B cell (primary cell): ENCODE measurements around the gene MYO1E. TPM values are rescaled to one million over a fixed set of nuclear protein-coding genes. Genes with fewer than 3 reads are reported as not detected.

ENCODE experiments used
- ATAC-seq: fragments of 200-7000 bp; cut with Tn5 transposase; one replicate; pipeline ENCODE4 v1.10.0; 2021; ENCODE audit warnings: low read depth, mild to moderate bottlenecking, moderate number of reproducible peaks, moderate library complexity
- CTCF ChIA-PET: fragments of 350-600 bp; sonication (Branson Sonifier 250); formaldehyde crosslinking; loops from one replicate; lab custom pipeline; 2021; ENCODE audit warnings: antibody characterized with exemption, inconsistent platforms; lab: Charles Lee
- POLR2A ChIA-PET: fragments of 350-600 bp; sonication (Branson Sonifier 250); formaldehyde crosslinking; loops from one replicate; lab custom pipeline; 2021; ENCODE audit warnings: antibody characterized with exemption; lab: Charles Lee
- DNase-seq: peaks from one replicate; pipeline ENCODE4 v3.0.0; 2013
- H2AFZ ChIP-seq: 2 replicates; pipeline ENCODE4 v1.6.1; 2012; ENCODE audit warnings: mild to moderate bottlenecking, low read depth, low read length; ENCODE audit not compliant: insufficient read depth, poor library complexity, severe bottlenecking
- H3K27ac ChIP-seq, 2 donors: 1 replicate in 1 of 2; 2 replicates in 1 of 2; pipeline ENCODE4 v1.5.1; 2012 to 2013; ENCODE audit warnings: low read length in 2 of 2, mild to moderate bottlenecking in 2 of 2, moderate library complexity in 1 of 2
- H3K27me3 ChIP-seq, 4 experiments: fragments of 200-600 bp in 1 of 4; sonication (generic) in 1 of 4; replicated peaks in 1 of 4; 1 replicate in 2 of 4; 2 replicates in 2 of 4; pipeline versions ENCODE4 v1.6.1 to v1.7.0; 2013 to 2016; ENCODE audit warnings: low read length in 3 of 4, mild to moderate bottlenecking in 2 of 4, mixed read lengths in 1 of 4, moderate library complexity in 1 of 4; ENCODE audit not compliant: insufficient read depth in 4 of 4, control insufficient read depth in 3 of 4; ENCODE audit errors: control extremely low read depth in 1 of 4
- H3K36me3 ChIP-seq, 2 experiments: replicated peaks in 1 of 2; 1 replicate in 1 of 2; 2 replicates in 1 of 2; pipeline versions ENCODE4 v1.6.1 to v1.7.1; 2013; ENCODE audit warnings: low read length in 1 of 2; ENCODE audit not compliant: insufficient read depth in 2 of 2, control insufficient read depth in 1 of 2; ENCODE audit errors: control extremely low read depth in 1 of 2, extremely low read depth in 1 of 2
- H3K4me1 ChIP-seq, 2 donors: fragments of 200-600 bp in 1 of 2; sonication (generic) in 1 of 2; 1 replicate in 1 of 2; 2 replicates in 1 of 2; pipeline versions ENCODE4 v1.5.1 to v1.6.1; 2013 to 2017; ENCODE audit warnings: low read length in 2 of 2; ENCODE audit not compliant: control insufficient read depth in 2 of 2, insufficient read depth in 2 of 2
- H3K4me2 ChIP-seq: replicated peaks from 2 replicates; pipeline ENCODE3; 2012; ENCODE audit warnings: mild to moderate bottlenecking, low read depth, low read length; ENCODE audit not compliant: poor library complexity, severe bottlenecking
- H3K4me3 ChIP-seq, 5 experiments: fragments of 200-600 bp in 1 of 5; sonication (generic) in 1 of 5; 1 replicate in 3 of 5; 2 replicates in 2 of 5; pipeline versions ENCODE4 v1.5.1 to v1.7.0; 2011 to 2016; ENCODE audit warnings: low read length in 4 of 5, mild to moderate bottlenecking in 4 of 5, low read depth in 2 of 5, control low read depth in 1 of 5, moderate library complexity in 1 of 5; ENCODE audit not compliant: insufficient read depth in 1 of 5; ENCODE audit errors: control extremely low read depth in 1 of 5, extremely low read depth in 1 of 5
- H3K79me2 ChIP-seq: fragments of 200-600 bp; sonication (generic); one replicate; pipeline ENCODE4 v1.6.0; 2016; ENCODE audit warnings: low read length; ENCODE audit not compliant: control insufficient read depth, insufficient read depth
- H3K9ac ChIP-seq: fragments of 200-600 bp; sonication (generic); 2 replicates; pipeline ENCODE4 v1.6.1; 2017; ENCODE audit warnings: mild to moderate bottlenecking, low read length, moderate library complexity
- H3K9me3 ChIP-seq, 3 donors: one replicate each; pipeline versions ENCODE4 v1.6.1 to v1.7.1; 2013; ENCODE audit warnings: low read length in 2 of 3; ENCODE audit not compliant: control insufficient read depth in 2 of 3, insufficient read depth in 1 of 3; ENCODE audit errors: control extremely low read depth in 1 of 3
- H4K20me1 ChIP-seq: 2 replicates; pipeline ENCODE4 v1.6.0; 2012; ENCODE audit warnings: mild to moderate bottlenecking, low read length; ENCODE audit not compliant: insufficient read depth, control insufficient read depth, poor library complexity, severe bottlenecking
- H3K27ac Mint-ChIP-seq: one replicate; pipeline ENCODE4 v1.8.0; 2021; ENCODE audit warnings: mixed read lengths
- H3K27me3 Mint-ChIP-seq: one replicate; pipeline ENCODE4 v1.8.0; 2021; ENCODE audit warnings: mixed read lengths
- H3K4me1 Mint-ChIP-seq: one replicate; pipeline ENCODE4 v1.8.0; 2021; ENCODE audit warnings: mixed read lengths
- H3K4me3 Mint-ChIP-seq: one replicate; pipeline ENCODE4 v1.8.0; 2021; ENCODE audit warnings: mixed read lengths
- H3K9me3 Mint-ChIP-seq: one replicate; pipeline ENCODE4 v1.8.0; 2022; ENCODE audit warnings: mixed read lengths; ENCODE audit not compliant: insufficient read depth
- CTCF ChIP-seq: fragments of 200-600 bp; IDR thresholded peaks from one replicate; pipeline ENCODE4 v1.8.0; 2022; ENCODE audit warnings: antibody characterized with exemption, mild to moderate bottlenecking
- EZH2 ChIP-seq: IDR thresholded peaks from 2 replicates; pipeline ENCODE4 v1.6.1; 2012; ENCODE audit warnings: borderline replicate concordance, low read depth, mild to moderate bottlenecking, moderate library complexity, low read length; ENCODE audit not compliant: insufficient read depth, poor library complexity, severe bottlenecking
- WGBS: methylation state at CpG from one replicate; pipeline ENCODE4 v1.1.5; 2013; ENCODE audit warnings: missing lambda C conversion rate; ENCODE audit not compliant: insufficient coverage; 5-methylcytosine and 5-hydroxymethylcytosine counted together
- intact Hi-C: fragments of 100-400 bp; cut with micrococcal nuclease; formaldehyde crosslinking; loops from one replicate; pipeline ENCODE4 v1.10.0; 2022
- polyA plus RNA-seq: library from polyadenylated mRNA; depleted of rRNA; stranded (reverse); fragments of >200 nt; gene quantifications from 2 replicates; pipeline ENCODE4 v1.2.3, GENCODE V29; 2012
- total RNA-seq, 2 donors: library from RNA; stranded (reverse); fragments of 120-200 nt in 1 of 2; gene quantifications; 1 replicate in 1 of 2; 2 replicates in 1 of 2; pipeline versions ENCODE4 v1.2.3 to v1.2.4, GENCODE V29; 2013 to 2022

The MYO1E gene
- total and polyA plus RNA-seq, 2 donors (not counting 1 experiment from before 2014, with no cell fraction given): 11.9 to 100.0 TPM

DNA sequence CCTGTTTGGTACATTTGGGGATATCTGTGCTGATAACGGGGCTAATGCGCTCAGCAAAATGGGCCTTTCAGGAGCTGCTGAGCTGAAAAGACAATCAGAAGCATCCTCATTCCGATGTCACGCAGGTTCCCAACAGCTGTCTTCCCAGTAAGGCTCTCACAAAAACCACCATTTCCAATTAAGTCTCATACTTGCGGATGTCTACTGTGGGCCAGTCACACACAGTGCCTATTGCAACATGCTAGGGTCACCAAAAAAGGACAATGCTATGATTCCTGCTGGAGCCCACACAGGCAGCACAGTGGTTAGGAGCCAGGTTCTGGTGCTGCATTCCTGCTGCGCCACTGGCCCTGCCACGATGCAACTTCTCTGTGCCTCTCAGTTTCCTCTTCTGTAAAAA lies 182.4 kb downstream of the MYO1E start:
- Histone ChIP-seq H3K79me2 (no peaks in the 10 kb centered on the region), H3K27me3 (no peaks in the 10 kb centered on the region), H3K36me3 (peaks cover 12 to 78% of the 10 kb centered on the region in 2 experiments), H4K20me1 (no peaks in the 10 kb centered on the region), H3K9me3 (no peaks in the 10 kb centered on the region), H3K4me1 (no peaks in the 10 kb centered on the region), H3K4me2 (no peak overlapping the region), H3K27ac (no peak overlapping the region), H3K9ac (no peak overlapping the region), H3K4me3 (no peak overlapping the region), H2AFZ (no peak overlapping the region)
- ChIA-PET CTCF (no interaction called here), POLR2A (no interaction called here)
- Mint-ChIP-seq H3K4me1 (no peaks in the 10 kb centered on the region), H3K4me3 (no peak overlapping the region), H3K27me3 (no peaks in the 10 kb centered on the region), H3K9me3 (peaks cover 2% of the 10 kb centered on the region), H3K27ac (no peak overlapping the region)
- 97% methylated on average over 7 of the region's 7 CpGs for WGBS
- TF ChIP-seq EZH2 (no peak), CTCF (no peak)
- ATAC-seq: no peak
- intact Hi-C loops: no loop called here
- DNase-seq: no peak

DNA sequence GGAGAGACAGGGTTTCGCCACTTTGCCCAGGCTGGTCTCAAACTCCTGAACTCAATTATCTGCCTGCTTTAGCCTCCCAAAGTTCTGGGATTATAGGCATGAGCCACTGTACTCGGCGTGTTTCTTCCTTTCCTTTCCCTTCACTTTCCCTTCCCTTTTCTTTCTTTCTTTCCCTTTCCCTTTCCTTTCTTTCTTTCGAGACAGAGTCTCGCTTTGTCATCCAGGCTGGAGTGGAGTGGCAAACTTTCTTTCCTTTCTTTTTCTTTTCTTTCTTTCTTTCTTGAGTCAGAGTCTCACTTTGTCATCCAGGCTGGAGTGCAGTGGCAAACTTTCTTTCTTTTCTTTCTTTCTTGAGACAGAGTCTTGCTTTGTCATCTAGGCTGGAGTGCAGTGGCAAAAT lies 183.4 kb downstream of the MYO1E start:
- Histone ChIP-seq H3K79me2 (no peaks in the 10 kb centered on the region), H3K27ac (no peak overlapping the region), H3K9ac (no peak overlapping the region), H3K4me1 (no peaks in the 10 kb centered on the region), H3K4me3 (no peak overlapping the region), H3K9me3 (peaks cover 0 to 1% (median 1%) of the 10 kb centered on the region in 3 donors), H4K20me1 (no peaks in the 10 kb centered on the region), H3K36me3 (peaks cover 12 to 67% of the 10 kb centered on the region in 2 experiments), H3K4me2 (no peak overlapping the region), H2AFZ (no peak overlapping the region), H3K27me3 (no peaks in the 10 kb centered on the region)
- Mint-ChIP-seq H3K4me1 (no peaks in the 10 kb centered on the region), H3K4me3 (no peak overlapping the region), H3K27me3 (no peaks in the 10 kb centered on the region), H3K27ac (no peak overlapping the region), H3K9me3 (peaks cover 2% of the 10 kb centered on the region)
- WGBS: 97% methylated on average over 5 of the region's 5 CpGs
- ATAC-seq (no peak), DNase-seq (no peak)
- ChIA-PET POLR2A (no interaction called here), CTCF (no interaction called here)
- intact Hi-C loops: no loop called here
- TF ChIP-seq CTCF: no peak
- TF ChIP-seq EZH2: no peak
